VCaP (cell line): Measurements from ENCODE around the gene CDKN1C.

Experiments
- H3K27ac ChIP-seq: fragments of 450-650 bp; 2 replicates; pipeline ENCODE4 v1.5.1; 2017
- TF ChIP-seq, protein P1 (sequence below): fragments of 450-650 bp; conservative IDR thresholded peaks from 2 replicates; pipeline ENCODE4 v1.5.1; 2017; ENCODE audit warnings: mild to moderate bottlenecking, moderate library complexity

CDKN1C gene

DNA sequence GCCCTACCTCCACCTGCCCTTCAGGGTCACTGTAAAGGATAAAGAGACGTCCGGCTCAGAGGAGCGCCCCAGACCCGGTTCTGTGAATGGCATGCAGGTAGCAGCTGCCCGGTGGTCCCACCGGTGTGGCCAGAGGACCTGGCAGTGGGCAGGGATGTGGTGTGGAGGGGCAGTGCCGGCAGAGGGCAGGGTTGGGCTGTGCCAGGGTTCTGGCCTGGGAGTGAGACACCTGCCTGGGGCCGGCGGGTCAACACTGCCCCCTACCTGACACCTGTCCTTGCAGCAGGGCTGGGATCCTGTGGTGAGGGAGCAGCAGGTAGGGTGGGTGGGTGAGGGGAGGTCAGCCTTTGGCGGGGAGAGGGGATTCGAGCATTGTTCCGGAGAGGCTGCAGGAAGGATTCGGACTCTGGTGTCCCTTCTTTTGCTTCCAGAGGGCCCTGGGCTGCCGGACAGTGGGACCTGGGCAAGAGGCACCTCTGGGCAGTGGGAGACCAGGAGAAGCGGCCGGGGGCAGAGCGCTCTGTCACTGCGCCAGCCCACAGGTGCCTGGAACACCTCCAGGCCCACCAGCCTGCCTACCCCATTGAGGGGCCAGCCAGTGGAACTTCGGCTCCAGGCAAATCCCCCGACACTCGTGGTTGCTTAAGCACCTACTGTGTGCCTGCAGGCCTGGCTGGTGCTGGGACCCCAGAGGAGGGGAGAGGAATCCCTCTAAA is 45.3 kb upstream of the CDKN1C start:
- TF ChIP-seq, protein P1, sequence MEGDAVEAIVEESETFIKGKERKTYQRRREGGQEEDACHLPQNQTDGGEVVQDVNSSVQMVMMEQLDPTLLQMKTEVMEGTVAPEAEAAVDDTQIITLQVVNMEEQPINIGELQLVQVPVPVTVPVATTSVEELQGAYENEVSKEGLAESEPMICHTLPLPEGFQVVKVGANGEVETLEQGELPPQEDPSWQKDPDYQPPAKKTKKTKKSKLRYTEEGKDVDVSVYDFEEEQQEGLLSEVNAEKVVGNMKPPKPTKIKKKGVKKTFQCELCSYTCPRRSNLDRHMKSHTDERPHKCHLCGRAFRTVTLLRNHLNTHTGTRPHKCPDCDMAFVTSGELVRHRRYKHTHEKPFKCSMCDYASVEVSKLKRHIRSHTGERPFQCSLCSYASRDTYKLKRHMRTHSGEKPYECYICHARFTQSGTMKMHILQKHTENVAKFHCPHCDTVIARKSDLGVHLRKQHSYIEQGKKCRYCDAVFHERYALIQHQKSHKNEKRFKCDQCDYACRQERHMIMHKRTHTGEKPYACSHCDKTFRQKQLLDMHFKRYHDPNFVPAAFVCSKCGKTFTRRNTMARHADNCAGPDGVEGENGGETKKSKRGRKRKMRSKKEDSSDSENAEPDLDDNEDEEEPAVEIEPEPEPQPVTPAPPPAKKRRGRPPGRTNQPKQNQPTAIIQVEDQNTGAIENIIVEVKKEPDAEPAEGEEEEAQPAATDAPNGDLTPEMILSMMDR, result peak; percentile 98

DNA sequence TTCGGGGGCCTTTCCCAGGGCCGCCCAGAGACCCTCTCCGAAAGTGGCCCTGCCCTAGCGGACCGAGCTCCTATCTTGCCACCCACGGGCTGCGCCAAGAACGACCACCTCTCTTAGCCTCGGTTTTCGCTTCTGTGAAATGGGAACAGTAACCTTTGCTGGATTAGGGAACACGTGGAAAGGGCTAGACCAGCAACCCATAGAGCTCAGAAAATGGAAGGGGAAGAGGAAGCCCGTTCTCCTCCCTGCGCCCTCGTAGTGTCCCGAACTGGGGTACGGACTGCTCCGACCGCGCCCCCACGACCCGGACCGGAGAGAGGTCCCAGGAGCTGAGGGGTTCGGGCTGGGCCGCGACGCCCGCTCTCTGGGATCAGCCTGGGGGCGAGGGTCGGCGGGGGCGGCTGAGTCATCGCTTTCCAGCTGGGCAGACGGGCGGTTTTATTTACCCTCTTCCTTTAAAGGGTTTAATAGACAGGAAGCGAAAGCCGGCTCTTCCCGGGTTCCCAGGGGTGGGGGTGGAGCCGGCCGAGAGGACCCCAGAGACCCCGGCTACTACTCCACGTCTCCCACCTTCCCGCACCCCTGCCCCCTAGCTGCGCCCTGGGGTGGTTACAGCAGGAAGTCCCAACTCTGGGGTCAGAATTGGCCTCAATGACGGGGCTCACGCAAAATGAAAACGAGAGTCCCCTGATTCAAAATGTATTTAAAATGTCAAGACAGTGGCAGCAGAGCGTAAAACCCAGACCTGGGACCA is 44.6 kb upstream of the CDKN1C start:
- H3K27ac ChIP-seq, result peak overlapping the region; percentile 86
- TF ChIP-seq, protein P1, result no peak

More for the DNA sequence above, 45.3 kb upstream of the CDKN1C start:
- peak overlapping the region; percentile 86 for H3K27ac ChIP-seq

DNA sequence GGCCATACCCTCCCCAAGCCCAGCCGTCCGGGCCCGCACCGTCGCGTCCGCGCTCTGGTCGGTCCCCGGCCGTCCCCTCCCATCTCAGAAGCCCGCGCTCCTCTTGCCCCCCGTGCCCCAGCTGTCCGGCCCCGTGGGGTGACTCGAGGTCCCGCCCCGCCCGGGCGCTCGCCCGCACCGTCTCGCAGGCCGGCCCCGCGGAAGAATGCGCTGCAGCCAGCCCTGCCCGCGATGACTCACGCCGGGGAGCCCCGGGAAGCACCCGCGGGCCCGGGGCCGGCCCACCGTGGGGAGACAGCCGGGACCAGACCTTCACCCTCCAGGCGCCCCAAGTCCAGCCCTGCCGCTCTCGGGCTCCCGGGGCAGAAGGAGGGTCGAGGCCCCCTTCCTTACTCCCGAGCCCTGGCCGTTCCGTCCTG is 44.0 kb upstream of the CDKN1C start:
- peak overlapping the region; percentile 86 for H3K27ac ChIP-seq
- TF ChIP-seq, protein P1, result no peak

DNA sequence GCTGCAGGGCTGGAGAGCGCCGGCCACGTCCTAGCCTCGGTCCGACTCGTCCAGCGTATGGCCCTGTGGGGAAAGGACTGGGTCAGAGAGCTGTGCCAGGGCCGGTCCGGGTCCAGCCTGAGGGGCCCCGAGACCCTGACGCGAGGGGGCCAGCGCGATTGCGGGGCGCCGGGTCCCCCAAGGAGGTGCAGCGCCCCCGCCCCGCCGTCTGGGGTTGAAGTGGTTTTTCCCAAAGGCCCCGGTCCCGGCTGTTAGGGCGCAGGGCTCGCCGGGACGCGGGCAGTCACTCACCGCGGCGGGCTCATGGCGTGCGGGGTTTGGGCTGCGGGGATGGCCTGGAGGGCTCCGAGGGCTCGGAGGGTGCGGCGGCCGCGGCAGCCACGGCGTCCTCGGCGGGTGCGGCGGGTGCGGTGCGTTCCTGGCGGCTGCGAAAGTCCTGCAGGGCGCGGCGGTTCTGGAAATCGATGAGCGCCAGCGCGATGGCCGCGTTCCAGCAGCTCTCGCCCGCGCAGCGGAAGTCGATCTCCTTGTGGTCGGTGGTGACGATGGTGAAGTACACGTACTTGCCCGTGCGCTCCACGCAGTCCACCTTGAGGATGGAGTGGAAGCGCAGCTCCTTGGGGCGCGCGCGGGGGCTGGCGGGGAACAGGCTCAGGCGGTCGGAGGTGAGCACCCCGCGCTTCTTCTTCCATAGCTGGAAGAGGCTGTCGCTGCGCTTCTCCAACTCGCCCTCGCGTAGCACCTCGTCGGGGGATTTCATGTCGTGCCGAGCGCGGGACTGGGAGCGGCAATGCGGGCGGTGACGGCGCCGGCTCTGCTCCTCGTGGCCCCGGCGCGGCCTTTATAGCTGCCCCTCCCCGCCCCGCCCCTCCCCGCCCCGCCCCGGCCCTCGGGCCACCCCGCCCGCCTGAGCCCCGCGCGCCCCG is 43.3 kb upstream of the CDKN1C start, which contains the start of gene PHLDA2:
TSS of gene PHLDA2 (minus strand) at position 816 of the 926 bp plus-strand sequence. CDS start at position 760, 56 bp downstream.
- TF ChIP-seq, protein P1, result no peak
- peak within 1 kb of the TSS; percentile 86 for H3K27ac ChIP-seq

DNA sequence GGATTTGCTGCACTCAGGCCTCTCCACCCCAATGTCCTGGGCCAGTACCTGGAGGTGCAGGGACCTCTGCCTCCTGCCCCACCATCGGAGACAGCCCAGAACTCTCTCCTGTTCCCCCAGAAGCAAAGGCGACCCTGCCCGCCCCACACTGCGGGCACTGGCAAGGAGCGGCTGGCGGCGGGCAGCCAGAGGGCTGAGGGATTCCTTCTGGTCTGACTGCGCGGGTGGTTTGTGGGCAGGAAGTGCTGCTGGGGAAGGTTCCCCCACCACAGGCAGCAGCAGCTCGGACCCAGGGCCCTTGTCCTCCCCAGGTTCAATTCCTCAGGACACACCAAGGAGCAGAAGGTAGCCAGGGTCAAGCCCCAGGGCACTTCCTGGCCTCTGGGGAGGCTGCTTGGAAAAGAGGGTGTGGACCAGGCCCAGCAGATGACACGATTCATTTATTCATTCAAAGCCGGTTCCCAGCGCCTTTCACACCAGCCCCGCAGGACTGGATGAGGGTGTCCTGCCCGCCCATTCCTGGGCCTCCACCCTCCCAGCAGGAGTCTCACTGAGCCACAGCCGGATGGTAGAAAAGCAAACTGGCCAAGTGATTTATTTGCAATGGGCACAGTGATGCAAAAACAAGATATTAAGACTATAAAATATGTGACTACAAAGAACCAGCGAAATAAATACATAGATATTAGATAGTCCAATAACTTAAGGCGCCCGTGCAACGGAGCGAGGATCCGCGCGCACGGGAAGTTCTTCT is 42.5 kb upstream of the CDKN1C start:
- H3K27ac ChIP-seq, result peak overlapping the region; percentile 86
- TF ChIP-seq, protein P1, result no peak

DNA sequence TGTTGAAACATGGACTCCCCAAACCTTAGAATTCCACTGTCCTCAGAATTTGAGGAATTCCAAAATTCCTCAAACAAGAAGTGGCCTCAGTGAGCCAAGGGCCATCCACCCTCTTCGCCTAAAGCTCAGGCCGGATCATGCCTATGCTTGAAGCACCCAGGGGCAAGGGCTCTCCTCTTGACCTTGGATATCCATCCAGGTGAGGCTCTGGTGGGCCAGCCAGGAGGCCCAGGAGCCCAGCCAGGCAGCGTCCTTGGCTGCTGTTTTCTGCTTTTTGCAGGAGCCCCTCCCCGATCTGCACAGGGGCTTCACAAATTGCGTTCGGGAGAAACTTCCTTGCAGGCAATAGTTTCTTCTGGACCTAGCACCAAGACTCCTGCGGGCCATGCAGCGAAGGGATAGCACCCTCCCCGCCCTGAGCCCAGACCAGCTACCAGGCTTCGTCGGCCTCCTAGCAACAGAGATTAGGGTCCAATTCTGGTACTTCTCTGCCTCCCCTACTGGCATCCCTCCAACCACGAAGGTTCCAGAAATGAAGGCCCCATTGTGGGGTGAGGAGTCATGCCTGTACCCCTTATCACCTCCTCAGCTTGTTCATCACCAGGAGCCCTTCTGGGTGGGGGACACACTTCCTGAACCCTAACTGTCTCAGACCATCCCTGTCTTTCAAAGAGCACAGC is 41.7 kb upstream of the CDKN1C start:
- H3K27ac ChIP-seq, result peak overlapping the region; percentile 86
- TF ChIP-seq, protein P1, result no peak
